ENCODE measurements around the gene ALDH3B1.

Gene ALDH3B1

DNA sequence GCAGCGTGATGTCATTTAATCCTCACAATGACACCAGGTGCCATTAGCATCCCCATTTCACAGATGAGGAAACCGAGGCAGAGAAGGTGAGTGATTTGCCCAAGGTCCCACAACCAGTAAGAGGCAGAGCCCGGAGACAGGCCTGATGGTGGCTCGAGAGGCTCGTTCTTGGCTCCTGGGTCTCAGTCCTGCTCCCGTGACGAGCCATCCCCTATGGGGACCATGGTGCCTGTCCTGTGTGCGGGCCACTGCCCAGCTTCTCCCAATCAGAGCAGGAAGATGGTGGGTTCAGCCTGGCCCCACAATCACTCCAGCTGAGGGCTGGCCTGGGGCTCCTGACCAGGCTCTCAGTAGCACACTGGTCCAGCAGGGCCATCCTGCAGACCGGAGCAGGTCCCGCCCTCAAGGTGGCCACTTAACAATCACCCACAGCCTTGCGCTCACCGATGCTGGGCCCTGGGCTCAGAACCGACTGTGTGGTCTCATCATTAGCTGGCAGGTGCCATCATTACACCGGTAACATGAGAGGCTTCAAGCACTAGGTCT, 3.6 kb downstream of the ALDH3B1 start:
- DNase-seq (ENCODE audit: low read depth in 2 of 2): no peak

DNA sequence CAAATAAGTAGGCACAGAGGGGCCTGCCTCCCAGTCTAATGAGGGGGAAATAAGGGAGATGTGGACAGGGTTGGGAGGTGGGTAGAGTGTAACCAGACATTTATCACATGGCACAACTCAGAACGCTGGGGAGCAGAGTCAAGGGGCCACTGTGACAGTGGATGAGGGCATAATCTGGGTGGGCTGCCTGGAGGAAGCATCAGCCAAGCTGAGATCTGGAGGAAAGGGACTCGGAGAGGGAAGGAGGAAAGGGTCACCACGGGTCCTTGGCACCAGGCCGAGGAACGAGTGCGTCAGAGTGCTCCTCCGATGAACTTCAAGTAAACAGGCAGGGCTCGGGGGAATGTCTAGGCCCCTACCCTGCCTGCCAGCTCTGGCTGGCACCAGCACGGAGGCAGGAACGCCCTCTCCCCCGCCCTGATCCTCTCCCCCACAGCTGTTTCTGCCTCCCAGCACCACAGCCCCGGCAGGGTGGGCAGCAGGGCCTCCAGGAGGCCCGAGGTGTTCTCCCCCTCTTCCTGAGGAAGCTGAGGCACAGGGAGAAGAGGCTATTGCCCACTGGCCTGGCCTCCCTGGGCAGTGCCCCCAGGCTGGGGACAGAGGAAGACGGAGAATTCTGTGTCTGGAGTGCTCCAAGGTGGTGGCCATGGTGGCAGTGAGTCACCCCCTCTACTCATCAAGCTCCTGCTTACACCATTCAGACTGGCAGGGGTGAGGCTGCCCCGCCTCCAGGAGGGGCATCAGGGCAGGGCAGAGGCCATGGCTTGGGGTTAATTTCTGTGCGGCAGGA, 4.2 kb downstream of the ALDH3B1 start:
- DNase-seq (ENCODE audit: low read depth in 2 of 2): no peak

DNA sequence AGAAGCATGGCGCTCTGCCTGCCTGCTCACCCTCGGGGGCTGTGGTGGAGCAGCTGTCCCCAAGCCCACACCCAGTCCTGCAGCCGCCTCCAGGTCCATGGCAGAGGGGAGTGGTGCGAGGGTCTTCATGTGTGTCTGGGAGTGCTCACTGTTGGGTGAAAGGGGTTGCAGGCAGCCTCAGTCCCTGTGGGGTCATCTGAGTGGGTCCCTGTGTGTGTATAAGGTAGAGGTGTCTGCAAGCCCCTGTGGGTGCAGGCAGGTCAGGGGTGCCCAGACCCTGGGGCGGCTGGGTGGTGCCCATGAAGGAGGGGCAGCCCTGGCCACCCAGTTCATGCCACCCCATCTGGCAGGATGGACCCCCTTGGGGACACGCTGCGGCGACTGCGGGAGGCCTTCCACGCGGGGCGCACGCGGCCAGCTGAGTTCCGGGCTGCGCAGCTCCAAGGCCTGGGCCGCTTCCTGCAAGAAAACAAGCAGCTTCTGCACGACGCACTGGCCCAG, 4.9 kb downstream of the ALDH3B1 start:
- no peak for DNase-seq (ENCODE audit: low read depth in 2 of 2)

DNA sequence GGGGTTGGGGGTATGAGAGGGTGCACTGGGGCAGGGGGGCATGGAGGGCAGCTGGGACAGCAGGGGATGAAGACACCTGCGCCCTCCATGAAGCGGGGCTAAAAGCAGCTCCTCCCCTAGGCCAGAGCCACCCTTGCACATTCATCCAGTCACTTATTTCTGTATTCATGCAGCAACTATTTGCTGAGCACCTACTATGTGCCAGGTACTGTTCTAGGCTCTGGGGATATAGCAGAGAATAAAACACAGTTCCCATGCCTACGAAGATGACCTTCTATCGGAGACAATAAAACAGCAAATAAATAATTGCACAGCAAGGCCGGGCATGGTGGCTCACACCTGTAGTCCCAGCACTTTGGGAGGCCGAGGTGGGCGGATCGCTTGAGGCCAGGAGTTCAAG, 5.3 kb downstream of the ALDH3B1 start:
- no peak for DNase-seq (ENCODE audit: low read depth in 2 of 2)

DNA sequence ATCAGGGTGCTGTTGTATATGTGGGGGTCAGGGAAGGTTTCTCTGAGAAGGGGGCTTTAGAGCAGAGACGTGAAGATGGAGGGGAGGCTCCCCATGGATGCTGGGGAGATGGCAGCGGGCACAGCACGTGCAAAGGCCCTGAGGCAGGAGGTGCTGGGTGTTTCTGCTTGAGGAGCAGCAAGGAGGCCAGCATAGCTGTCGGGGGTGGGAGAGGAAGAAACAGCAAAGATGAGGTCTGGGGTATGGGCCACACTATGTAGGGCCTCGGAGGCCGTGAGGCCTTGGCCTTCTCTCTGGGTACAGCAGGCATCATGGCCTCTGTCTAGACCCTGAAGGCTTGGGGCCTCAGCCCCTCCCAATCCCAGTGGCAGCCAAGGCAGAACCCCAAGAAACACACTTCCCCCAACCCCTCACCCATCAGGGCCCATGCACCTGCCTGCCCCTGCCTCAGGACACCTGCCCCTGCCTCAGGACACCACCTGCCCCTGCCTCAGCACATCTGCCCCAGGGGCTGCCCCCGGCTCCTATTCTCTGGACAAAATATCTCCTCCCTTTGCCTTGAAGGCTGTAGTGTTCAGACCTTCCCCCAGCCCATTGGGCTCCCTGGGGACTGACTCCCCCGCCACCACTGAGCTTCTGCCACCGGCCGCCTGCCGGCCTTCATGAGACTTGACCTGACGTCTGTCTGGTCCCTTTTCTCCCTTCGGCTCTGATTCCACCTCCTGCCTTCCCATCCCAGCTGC, 6.2 kb downstream of the ALDH3B1 start:
- no peak for DNase-seq (ENCODE audit: low read depth in 2 of 2)

DNA sequence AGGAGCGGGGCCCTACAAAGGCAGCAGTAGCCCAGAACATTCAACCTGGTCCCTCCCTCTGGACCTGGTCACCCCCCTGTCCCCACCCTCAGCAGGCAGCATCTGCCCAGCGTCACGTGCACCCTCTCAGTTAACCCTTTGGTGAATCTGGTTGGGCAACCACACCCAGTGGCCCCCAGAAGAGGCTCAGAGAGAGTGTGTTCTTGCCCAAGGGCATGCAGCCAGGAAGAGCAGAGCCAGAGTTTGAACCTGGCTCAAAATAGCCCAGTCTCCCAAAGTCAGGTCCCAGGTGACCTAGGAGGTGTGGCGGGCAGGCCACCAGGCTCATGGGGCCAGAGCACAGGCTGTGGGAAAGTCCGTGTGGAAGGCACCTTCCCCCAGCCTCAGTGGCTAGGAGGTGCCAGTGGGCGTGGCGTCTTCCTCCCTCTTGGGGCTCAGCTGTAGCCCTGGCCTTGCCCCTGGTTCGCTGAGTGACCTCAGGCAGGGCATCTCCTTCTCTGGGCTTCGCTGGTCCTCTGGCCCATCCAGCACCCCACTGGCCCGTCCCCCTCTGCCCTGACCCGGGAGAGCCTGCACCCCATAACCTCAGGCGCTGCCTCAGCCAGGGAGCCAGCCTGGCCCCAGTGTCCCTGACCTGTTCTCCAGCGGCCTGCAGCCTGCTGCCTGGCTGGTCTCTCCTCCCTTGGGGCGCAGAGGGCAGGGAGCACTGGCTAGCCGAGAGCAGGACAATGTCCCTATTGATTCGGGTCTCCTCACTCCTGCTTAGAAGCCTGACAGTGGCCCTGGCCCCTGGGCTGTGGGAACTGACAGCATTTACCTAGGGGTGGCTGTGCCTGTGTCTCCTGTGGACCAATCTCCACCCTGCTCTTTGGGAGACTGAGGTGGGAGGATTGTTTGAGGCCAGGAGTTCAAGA, 7.0 kb downstream of the ALDH3B1 start:
- no peak for DNase-seq (ENCODE audit: low read depth in 2 of 2)

DNA sequence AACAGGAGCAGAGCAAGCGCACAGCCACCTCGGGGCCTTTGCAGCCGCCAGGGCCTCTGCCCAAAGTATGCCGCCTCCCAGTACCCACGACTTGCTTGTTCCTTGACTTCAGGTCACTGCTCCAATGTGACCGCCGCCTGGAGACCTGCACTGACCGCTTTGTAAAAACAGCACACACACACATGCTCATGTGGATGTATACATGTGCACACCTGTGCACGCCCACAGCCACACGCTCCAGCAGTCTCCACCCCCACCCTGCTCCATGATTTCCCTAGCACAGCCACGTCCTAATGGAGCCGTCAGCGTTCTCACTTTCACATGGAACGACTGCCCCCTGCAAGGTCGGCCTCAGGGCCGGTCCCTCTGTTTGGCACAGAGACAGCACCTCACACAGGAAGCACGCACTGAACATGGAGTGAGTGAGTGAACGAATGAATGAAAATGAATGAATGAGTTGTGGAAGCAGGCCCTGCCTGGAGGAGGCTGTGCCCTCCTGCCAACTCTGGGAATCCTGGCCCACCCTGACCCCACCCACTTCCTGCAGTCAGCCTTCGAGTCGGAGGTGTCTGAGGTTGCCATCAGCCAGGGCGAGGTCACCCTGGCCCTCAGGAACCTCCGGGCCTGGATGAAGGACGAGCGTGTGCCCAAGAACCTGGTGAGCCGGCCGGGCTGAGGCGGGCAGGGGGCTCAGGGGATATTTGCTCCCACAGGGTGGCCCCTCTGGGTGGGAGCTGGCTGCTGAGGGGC, 8.0 kb downstream of the ALDH3B1 start:
- DNase-seq (ENCODE audit: low read depth in 2 of 2): no peak

DNA sequence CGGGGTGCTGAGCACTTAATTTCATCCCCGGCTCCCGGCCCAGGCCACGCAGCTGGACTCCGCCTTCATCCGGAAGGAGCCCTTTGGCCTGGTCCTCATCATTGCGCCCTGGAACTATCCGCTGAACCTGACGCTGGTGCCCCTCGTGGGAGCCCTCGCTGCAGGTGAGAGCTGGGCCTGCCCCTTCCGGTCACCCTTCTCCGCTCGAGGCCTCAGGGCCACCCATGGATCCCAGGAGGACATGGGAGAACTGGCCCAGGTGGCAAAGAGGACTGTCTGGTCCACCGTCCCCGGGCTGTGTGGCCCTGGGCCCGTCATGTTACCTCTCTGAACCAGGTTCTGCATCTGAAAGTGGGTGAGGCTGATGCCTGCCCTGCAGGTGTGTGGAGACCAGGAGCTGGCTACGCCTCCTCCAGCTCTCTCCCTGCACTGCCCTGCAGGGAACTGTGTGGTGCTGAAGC, 8.6 kb downstream of the ALDH3B1 start:
- no peak for DNase-seq (ENCODE audit: low read depth in 2 of 2)

DNA sequence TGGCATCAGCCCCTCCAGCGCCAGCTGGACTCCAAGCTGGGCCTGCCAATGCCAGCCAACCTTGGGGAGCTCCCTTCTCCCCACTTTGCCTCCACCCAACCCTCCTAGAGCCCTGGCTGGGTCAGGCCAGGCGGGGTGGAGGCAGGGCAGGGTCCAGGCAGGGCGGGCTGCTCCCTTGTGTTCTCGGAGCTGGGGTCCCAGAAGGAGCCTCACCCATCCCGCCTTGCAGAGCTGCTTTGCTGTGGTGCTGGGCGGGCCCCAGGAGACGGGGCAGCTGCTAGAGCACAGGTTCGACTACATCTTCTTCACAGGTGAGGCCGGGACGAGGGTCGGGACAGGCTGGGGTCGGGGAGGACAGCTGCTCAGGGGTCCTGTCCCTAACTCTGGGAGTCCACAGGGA, 9.4 kb downstream of the ALDH3B1 start:
- DNase-seq (ENCODE audit: low read depth in 2 of 2): no peak

DNA sequence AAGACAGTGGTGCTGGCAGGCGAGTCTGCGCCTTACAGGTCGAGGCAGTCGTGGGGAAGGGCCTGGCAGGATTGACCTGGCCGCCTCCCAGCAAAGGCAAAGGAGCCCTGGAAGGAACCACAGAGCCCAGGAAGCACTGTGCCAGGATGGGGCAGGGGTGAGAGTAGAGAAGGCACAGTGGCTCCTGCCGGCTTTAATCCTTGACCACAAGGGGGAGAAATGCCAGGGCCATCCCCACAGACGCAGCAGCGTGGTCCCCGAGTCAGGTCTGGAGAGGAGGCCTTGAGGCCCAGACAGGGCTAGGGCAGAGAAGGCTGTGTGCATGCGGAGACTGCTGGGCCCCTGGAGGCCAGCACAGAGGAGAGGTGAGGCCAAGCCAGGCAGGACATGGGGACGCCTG, 10.4 kb downstream of the ALDH3B1 start:
- DNase-seq (ENCODE audit: low read depth in 2 of 2): no peak

DNA sequence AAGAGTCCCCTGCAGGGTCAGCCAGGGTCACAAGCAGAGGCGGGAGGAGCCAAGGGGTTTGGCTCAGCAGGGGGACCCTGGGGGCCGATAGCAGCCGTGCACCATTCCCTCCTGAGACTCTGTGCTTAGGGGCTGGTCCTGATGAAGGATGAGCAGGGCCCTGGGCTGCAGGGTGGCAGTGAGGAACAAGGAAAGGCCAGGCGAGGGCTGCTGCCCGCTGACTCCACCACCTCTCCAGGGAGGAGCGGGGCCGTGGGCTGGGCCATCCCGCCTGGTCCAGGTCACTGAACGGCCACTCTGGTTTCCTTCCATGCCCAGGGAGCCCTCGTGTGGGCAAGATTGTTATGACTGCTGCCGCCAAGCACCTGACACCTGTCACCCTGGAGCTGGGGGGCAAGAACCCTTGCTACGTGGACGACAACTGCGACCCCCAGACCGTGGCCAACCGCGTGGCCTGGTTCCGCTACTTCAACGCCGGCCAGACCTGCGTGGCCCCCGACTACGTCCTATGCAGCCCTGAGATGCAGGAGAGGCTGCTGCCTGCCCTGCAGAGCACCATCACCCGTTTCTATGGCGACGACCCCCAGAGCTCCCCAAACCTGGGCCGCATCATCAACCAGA, 11.2 kb downstream of the ALDH3B1 start:
- DNase-seq (ENCODE audit: low read depth in 2 of 2): no peak

DNA sequence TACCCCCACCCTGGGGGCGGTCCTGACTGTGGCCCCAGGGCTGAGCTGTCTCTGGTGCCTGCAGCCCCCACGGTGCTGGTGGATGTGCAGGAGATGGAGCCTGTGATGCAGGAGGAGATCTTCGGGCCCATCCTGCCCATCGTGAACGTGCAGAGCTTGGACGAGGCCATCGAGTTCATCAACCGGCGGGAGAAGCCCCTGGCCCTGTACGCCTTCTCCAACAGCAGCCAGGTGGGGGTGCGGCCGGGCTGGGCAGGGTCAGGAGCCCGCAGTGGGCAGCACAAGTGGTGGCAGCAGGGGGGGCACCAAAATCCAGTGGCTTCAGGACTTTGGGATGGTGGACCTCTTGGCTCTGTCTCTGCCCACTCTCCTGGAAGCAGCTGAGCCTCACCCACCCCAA, 12.4 kb downstream of the ALDH3B1 start:
- no peak for DNase-seq (ENCODE audit: low read depth in 2 of 2)

DNA sequence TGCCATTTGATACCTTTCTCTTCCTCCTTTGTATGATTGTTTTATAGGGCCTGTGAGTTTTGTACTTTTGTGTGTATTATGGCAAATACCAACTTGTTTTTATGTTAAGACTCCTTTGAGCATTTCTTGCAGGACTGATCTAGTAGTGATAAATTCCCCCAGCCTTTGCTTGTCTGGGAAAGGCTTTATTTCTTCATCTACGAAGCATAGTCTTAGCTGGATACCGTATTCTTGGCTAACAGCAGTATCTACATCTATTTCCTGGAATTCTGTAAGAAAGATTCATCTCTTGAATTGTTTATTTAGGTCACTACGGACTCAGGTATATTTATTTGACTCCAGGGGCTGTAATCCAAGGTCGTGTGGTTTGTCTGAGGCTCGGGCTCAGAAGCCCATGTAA, 14.4 kb downstream of the ALDH3B1 start:
- no peak for DNase-seq (ENCODE audit: low read depth in 2 of 2)

DNA sequence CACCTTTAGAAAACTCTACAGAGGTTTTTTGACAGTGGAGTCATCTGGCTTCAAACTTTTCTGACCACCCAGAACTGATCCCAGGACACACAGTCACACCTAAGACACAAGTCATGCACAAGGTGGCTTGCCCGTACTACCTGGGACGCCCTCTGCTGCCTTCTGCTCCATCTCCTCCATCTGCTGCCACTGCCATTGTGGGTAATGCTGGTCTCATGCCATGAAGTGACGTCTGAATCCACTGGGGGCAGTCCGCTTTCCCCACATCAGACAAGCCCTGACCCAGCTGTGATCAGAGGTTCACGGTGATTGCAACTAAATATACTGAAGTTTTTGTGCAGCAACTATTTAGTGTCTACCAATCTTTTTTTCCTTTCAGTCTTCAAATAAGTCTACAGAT, 14.9 kb downstream of the ALDH3B1 start:
- no peak for DNase-seq (ENCODE audit: low read depth in 2 of 2)

DNA sequence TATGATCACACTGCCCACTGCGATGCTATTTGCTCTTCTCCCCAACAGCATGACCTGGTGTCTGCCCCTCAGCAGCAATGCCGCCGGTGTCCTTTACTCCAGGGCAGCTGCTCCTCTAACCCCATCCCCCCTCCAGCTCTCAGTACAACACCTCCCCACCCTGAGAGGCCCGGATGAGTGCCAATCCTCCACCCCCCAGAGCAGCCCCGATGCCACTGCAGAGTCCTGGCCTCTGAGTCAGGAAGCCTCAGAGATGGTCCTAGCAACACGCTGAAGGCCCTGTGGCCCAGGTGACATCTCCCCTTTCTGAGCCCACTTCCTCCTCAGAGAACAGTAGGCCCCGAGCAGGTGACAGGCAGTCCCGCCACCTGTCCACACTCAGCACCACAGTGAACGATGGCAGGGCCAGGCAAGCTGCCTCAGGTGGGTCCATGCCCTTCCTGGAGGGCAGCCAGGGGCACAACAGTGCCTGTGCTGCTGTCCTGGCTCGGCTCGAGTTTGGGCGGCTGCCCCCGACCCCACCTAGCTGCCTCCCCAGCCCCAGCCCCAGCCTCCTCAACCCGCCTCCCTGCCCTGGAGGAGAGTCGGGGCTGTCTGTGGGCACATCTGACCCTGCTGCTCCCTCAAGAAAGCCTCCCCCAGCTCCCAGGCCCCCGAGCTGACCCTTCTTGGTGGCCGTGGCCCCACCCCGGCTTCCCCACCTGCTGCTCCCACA, 16.4 kb downstream of the ALDH3B1 start:
- no peak for DNase-seq (ENCODE audit: low read depth in 2 of 2)

DNA sequence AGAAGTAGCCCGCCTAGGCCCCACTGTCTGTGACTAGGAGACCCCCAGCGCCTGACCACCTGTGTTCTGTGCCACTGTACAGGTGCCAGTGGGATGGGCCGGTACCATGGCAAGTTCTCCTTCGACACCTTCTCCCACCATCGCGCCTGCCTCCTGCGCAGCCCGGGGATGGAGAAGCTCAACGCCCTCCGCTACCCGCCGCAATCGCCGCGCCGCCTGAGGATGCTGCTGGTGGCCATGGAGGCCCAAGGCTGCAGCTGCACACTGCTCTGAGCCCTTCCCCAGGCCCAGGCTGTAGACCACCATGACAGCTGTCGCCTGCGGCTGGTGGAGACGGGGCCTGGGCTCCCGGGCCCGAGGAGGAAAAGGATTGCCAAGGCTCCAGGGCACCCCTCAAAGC, 17.5 kb downstream of the ALDH3B1 start:
- DNase-seq (ENCODE audit: low read depth in 2 of 2): no peak

DNA sequence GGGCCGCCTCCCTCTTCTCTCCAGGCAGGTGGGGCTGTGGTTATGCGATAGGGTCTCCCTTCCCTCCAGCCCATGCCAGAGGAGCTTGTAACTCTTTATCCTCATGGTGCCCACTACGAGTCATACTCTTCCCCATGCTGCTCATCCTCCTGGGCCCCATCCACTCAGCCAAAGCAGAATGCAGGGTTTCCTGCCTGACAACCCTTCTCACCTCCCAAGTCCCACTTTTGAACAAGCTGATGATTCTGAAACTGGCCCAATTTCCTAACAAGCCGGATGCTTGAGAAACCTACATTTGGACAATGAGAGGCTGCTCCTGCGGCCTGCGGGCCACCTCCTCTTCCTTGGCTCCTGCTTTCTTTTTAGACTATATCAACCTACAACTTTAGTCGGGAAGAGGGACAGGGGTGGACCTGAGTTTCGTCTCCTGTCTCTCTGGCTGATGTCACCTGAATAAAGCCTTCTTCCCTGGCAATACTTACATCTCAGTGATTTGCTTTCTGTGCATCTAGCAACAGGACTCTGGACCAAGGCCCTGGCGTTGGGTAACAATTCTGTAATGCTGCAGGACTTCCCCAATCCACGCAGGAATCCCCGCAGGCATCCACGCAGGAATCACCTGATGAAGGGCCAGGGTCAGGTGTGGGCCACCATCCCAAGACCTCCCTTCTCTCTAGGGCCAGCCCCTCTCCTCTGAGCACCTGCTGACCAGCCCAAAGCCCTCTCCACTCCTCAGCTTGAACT, 18.8 kb downstream of the ALDH3B1 start:
- DNase-seq (ENCODE audit: low read depth in 2 of 2): no peak

DNA sequence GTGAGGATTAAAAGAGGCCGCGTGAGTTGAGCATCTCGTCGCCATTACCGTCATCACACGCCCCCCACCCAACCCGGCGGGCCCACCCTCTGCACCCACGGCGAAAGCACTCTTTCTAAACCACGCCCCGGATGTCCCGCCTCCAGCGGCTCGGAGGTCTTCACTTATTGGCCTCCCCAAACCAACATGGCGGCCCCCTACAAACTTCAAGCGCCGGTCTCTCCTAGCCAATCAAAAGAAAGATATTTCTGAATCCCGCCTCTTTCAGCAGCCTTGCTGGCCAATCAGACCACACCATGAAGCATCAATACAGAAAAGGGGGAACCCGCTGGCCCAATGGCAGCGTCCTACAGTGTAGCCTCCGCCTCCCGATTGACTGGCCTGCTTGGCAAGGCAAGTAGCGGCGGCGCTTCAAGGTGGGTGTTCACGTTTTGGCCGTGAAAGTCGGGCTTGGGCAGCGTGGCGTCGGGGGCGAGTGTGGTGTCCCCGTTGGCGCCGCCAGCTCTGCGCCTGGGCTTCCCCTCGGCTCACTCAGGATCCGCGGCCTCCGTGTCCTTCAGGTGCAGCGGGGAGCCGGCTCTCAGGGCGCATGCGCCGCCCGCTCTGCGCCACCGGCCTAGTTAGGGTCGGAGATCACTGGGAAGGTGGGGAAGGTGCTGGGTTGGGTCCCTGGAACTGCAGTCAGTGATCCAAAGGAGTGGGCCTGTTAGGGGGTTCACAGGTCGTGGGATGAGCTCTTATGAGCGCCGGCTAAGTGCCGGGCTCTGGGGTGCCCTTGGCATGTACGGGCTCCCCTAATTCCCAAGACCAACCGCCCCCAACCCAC, 20.4 kb downstream of the ALDH3B1 start, which contains the start of gene NDUFS8:
NDUFS8 (plus strand) TSS at position 364 of the 826 bp plus-strand sequence. CDS start 1,471 bp downstream, outside the sequence.
- DNase-seq (ENCODE audit: low read depth in 2 of 2): peak; percentile 92 to 94
